Right renal pelvis (tissue), 4 donors: ENCODE results near the gene LHPP. TPM values are rescaled to one million over a fixed set of nuclear protein-coding genes. Genes with fewer than 3 reads are reported as not detected.

Experiments used
- polyA plus RNA-seq, 4 donors: library from polyadenylated mRNA; unstranded; fragments of 120-200 nt; gene quantifications; one replicate each; pipeline ENCODE4 v1.2.1, GENCODE V29; 2013; ENCODE audit not compliant: insufficient read length in 4 of 4

LHPP gene
- polyA plus RNA-seq, 4 donors, result 18.1 to 23.5 (median 21.8) TPM

Other genes starting within 250 kb of the LHPP start
- gene OAT, start 42.9 kb upstream of the LHPP start, polyA plus RNA-seq, result 100 to 1,000 TPM in 2 of 4 donors, 10 to 100 TPM in 2; 83.9 to 110 (median 102) TPM
- gene NKX1-2, start 11.8 kb upstream of the LHPP start, polyA plus RNA-seq, result under 1 TPM in 1 of 4 donors, not detected in 3; 0.01 TPM